Immature natural killer cell (primary cell): ENCODE data around the gene CX3CR1. TPM values are rescaled to one million over a fixed set of nuclear protein-coding genes. Genes with fewer than 3 reads are reported as not detected.
A peak's percentile ranks its signal among the peaks of the same experiment; 100 is the strongest.

Source experiments
- DNase-seq, 3 donors: peaks; one replicate each; pipeline ENCODE4 v3.0.0; 2022; ENCODE audit warnings: mixed read lengths in 1 of 3
- H3K27ac Mint-ChIP-seq, 6 donors: one replicate each; pipeline ENCODE4 v1.8.0; 2020; ENCODE audit warnings: mixed read lengths in 6 of 6, mild to moderate bottlenecking in 5 of 6, inconsistent platforms in 4 of 6, moderate library complexity in 3 of 6
- H3K27me3 Mint-ChIP-seq, 3 donors: one replicate each; pipeline ENCODE4 v1.8.0; 2020 to 2021; ENCODE audit warnings: low read depth in 3 of 3, mild to moderate bottlenecking in 3 of 3, mixed read lengths in 3 of 3, moderate library complexity in 3 of 3, inconsistent platforms in 1 of 3
- H3K36me3 Mint-ChIP-seq, 3 donors: one replicate each; pipeline ENCODE4 v1.8.0; 2020; ENCODE audit warnings: mixed read lengths in 3 of 3, inconsistent platforms in 2 of 3, mild to moderate bottlenecking in 2 of 3
- H3K4me1 Mint-ChIP-seq, 2 donors: one replicate each; pipeline ENCODE4 v1.8.0; 2020; ENCODE audit warnings: inconsistent platforms in 2 of 2, mild to moderate bottlenecking in 2 of 2, mixed read lengths in 2 of 2, moderate library complexity in 1 of 2
- H3K4me3 Mint-ChIP-seq, 5 donors: one replicate each; pipeline ENCODE4 v1.8.0; 2020; ENCODE audit warnings: mild to moderate bottlenecking in 5 of 5, mixed read lengths in 5 of 5, inconsistent platforms in 3 of 5, moderate library complexity in 3 of 5
- H3K9me3 Mint-ChIP-seq, 6 donors: one replicate each; pipeline ENCODE4 v1.8.0; 2020; ENCODE audit warnings: mild to moderate bottlenecking in 6 of 6, mixed read lengths in 6 of 6, inconsistent platforms in 4 of 6, moderate library complexity in 3 of 6
- polyA plus RNA-seq, 3 donors: library from polyadenylated mRNA; unstranded; fragments of 300-500 nt; fragmentation: Illumina TruSeq; gene quantifications; one replicate each; pipeline ENCODE4 v1.2.3, GENCODE V29; 2021

Gene CX3CR1
- polyA plus RNA-seq, 3 donors from 2014 or later, result 338 to 1,281 (median 522) TPM

DNA sequence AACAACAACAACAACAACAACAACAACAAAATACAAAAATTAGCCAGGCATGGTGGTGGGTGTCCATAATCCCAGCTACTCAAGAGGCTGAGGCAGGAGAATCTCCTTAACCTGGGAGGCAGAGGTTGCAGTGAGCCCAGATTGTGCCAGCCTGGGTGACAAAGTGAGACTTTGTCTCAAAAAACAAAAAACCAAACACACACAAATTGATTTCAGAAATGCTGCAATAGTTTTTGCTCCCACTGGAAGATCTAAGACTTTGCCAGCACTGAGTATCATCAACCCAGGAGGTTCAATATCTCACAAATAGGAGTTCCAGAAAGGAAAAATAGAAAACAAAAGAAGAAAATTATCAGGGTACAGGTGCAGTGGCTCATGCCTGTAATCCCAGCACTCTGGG lies 33.5 kb upstream of the CX3CR1 start:
- no peak overlapping the region for H3K4me3 Mint-ChIP-seq
- no peaks in the 10 kb centered on the region for H3K4me1 Mint-ChIP-seq
- no peak for DNase-seq
- H3K27ac Mint-ChIP-seq, result no peak overlapping the region
- H3K36me3 Mint-ChIP-seq, result peaks cover 7 to 13% (median 8%) of the 10 kb centered on the region in 3 donors
- H3K9me3 Mint-ChIP-seq, result peaks cover 0 to 10% (median 7%) of the 10 kb centered on the region in 6 donors
- H3K27me3 Mint-ChIP-seq, result peaks cover 4 to 5% (median 5%) of the 10 kb centered on the region in 3 donors

- Mint-ChIP-seq H3K4me3 (no peak overlapping the region), H3K27me3 (peaks cover 8 to 15% (median 10%) of the 10 kb centered on the region in 3 donors), H3K4me1 (no peaks in the 10 kb centered on the region), H3K36me3 (peaks cover 29 to 40% (median 36%) of the 10 kb centered on the region in 3 donors), H3K27ac (no peak overlapping the region), H3K9me3 (peaks cover 27 to 47% (median 37%) of the 10 kb centered on the region in 6 donors)
- no peak for DNase-seq
These were observed 22.3 kb upstream of the CX3CR1 start for GRCh38 chr3:39302178-39302577.

- peaks cover 29 to 31% (median 30%) of the 10 kb centered on the region in 3 donors for H3K36me3 Mint-ChIP-seq
- peaks cover 3 to 13% (median 4%) of the 10 kb centered on the region in 3 donors for H3K27me3 Mint-ChIP-seq
- DNase-seq, result no peak
- H3K27ac Mint-ChIP-seq, result no peak overlapping the region
- no peak overlapping the region for H3K4me3 Mint-ChIP-seq
- peaks cover 27 to 40% (median 36%) of the 10 kb centered on the region in 6 donors for H3K9me3 Mint-ChIP-seq
- no peaks in the 10 kb centered on the region for H3K4me1 Mint-ChIP-seq
These were observed 19.4 kb upstream of the CX3CR1 start for GRCh38 chr3:39299279-39299678.

GRCh38 chr3:39296197-39297077 lies 16.6 kb upstream of the CX3CR1 start:
- Mint-ChIP-seq H3K4me1 (peaks cover 6 to 8% of the 10 kb centered on the region in 2 donors), H3K36me3 (peaks cover 20 to 27% (median 24%) of the 10 kb centered on the region in 3 donors), H3K9me3 (peaks cover 15 to 29% (median 26%) of the 10 kb centered on the region in 6 donors), H3K27ac (no peak overlapping the region), H3K4me3 (no peak overlapping the region), H3K27me3 (peaks cover 6 to 8% (median 8%) of the 10 kb centered on the region in 3 donors)
- DNase-seq, result no peak

DNA sequence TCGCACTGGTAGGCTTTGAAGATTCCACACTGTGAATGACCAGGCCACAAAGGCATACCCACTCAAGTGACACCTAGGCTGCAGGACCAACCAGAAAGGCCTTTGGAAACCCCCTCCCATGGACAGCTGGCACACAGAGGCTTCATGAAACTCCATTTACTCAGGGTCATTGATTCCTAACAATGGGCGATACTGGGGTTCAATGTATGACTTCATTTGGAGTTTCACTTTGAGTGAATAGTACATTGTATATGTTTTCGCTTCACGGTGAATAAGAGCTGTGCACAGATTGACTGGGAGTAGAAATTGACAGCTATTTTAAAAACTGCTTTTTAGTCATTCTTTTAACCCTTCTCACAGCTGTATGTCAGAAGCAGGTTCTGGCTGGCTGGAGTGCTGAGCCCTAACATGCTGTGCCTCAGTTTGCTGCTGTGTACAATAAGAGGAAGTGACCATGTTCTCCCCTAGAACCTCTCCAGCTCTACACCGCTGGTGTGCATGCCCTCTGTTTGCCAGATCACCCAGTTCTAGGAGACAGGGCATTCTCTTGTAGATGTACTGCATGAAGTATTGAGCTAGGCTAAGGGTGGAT lies 15.4 kb upstream of the CX3CR1 start:
- Mint-ChIP-seq H3K4me1 (peaks cover 6 to 12% of the 10 kb centered on the region in 2 donors), H3K27ac (no peak overlapping the region), H3K27me3 (peaks cover 4 to 7% (median 7%) of the 10 kb centered on the region in 3 donors)

GRCh38 chr3:39294446-39295183 lies 14.8 kb upstream of the CX3CR1 start:
- Mint-ChIP-seq H3K4me3 (no peak overlapping the region), H3K4me1 (peaks cover 6 to 19% of the 10 kb centered on the region in 2 donors), H3K27ac (no peak overlapping the region)

More for the DNA sequence above, 15.4 kb upstream of the CX3CR1 start:
- no peak overlapping the region for H3K4me3 Mint-ChIP-seq
- peaks cover 14 to 16% (median 15%) of the 10 kb centered on the region in 3 donors for H3K36me3 Mint-ChIP-seq
- no peak for DNase-seq
- peaks cover 12 to 20% (median 16%) of the 10 kb centered on the region in 6 donors for H3K9me3 Mint-ChIP-seq

DNA sequence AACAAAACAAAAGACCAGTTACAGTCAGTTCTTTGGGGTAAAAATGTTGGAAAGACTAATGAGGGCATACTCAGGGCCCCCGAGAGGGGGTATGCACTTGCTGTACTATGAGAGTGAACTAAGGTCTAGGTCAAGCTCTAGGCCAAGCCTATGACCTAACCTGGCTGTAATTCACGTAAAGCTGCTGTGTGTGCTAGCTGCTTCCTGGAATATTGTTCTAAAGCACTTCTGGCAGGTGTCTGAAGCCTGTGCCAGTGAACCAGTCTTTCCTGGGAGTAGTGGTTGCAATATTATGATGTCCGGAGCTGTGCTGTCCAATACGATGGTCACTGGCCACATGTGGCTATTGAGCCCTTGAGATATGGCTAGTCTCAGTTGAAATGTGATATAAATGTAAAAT lies 13.1 kb upstream of the CX3CR1 start:
- no peaks in the 10 kb centered on the region for H3K36me3 Mint-ChIP-seq
- H3K27ac Mint-ChIP-seq, result no peak overlapping the region
- H3K27me3 Mint-ChIP-seq, result peaks cover 2 to 5% (median 2%) of the 10 kb centered on the region in 3 donors
- DNase-seq, result no peak
- peaks cover 18 to 36% of the 10 kb centered on the region in 2 donors for H3K4me1 Mint-ChIP-seq
- peaks cover 0 to 3% (median 0%) of the 10 kb centered on the region in 6 donors for H3K9me3 Mint-ChIP-seq
- no peak overlapping the region for H3K4me3 Mint-ChIP-seq

More at GRCh38 chr3:39294446-39295183, 14.8 kb upstream of the CX3CR1 start:
- Mint-ChIP-seq H3K36me3 (peaks cover 9% of the 10 kb centered on the region in 3 donors), H3K9me3 (peaks cover 6 to 14% (median 10%) of the 10 kb centered on the region in 6 donors), H3K27me3 (peaks cover 2 to 7% (median 2%) of the 10 kb centered on the region in 3 donors)
- no peak for DNase-seq

DNA sequence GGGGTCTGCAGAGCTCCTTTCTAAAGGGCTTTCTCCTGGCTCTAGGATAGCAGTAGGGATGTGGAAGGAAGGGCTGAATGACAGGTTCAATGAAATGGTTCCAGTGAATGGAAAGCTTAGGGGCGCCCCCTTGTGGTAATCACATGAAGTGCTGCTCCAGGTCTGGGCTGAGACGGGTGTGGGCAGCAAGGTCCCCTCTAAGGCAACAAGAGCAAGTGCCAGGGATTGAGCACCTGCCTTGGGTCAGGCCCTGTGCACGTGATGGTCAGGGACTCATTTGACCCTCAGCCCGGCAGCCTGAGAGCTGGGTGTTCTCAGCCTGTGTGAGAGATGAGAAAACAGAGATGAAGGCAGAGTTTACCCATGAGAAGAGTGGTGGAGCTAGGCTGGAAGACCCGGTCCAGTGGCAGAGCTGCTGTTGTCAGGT lies 12.1 kb upstream of the CX3CR1 start:
- peak; percentile 68 to 73 (median 70) for DNase-seq
- no peaks in the 10 kb centered on the region for H3K9me3 Mint-ChIP-seq
- H3K27ac Mint-ChIP-seq, result peak overlapping the region in 2 of 6 donors; percentile 1 to 82
- H3K36me3 Mint-ChIP-seq, result no peaks in the 10 kb centered on the region
- no peak overlapping the region for H3K4me3 Mint-ChIP-seq
- H3K4me1 Mint-ChIP-seq, result peaks cover 29 to 46% of the 10 kb centered on the region in 2 donors
- H3K27me3 Mint-ChIP-seq, result peaks cover 0 to 5% (median 2%) of the 10 kb centered on the region in 3 donors

- Mint-ChIP-seq H3K9me3 (no peaks in the 10 kb centered on the region), H3K4me1 (peaks cover 40 to 61% of the 10 kb centered on the region in 2 donors), H3K36me3 (no peaks in the 10 kb centered on the region), H3K27ac (peak overlapping the region in 3 of 6 donors; percentile 22 to 70 (median 27)), H3K27me3 (peaks cover 0 to 4% (median 2%) of the 10 kb centered on the region in 3 donors), H3K4me3 (no peak overlapping the region)
- DNase-seq, result no peak
These were observed 10.4 kb upstream of the CX3CR1 start for GRCh38 chr3:39290255-39290654.

DNA sequence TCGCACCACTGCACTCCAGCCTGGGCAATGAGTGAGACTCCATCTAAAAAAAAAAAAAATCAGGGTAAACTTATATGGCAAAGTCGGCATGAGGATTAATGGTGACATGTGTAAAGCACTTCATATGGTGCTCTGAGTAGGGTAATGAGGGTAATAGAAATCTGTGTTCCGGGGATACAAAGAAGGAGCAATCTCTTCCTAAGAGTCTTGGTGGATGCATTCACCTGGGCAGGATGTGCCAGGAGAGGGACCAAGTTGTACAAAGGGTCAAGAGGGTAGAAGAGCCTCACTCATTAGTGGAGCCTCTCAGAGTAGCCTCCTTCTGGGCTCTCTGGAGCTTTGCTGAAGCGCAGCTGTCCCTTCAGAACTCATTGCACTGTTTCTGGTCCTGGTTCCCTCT lies 9.3 kb upstream of the CX3CR1 start:
- H3K36me3 Mint-ChIP-seq, result no peaks in the 10 kb centered on the region

DNA sequence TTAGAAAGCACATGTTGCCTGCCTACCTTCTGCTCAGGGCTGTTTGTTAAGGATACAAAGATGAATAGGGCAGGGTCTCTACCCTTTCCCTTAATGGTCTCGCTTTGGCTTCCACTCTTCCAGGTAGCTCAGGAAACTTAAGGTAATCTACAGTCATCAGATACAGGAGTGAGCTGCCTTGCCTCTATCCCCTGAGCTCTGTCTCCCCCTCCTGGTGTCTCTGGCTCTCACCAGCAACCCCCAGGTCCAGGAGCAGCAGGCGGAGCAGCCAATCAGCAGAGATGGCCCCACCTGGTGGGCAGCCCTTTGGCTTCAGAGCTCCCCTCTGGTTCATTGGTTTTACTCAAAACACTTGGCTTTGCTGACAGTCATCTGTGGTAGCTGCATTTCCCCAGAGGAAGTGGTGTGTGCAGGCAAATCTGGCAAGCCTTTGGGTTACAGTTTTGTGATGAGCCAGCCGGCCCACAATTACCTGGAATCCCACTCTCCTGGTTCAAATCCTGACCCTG lies 8.5 kb upstream of the CX3CR1 start:
- H3K36me3 Mint-ChIP-seq, result no peaks in the 10 kb centered on the region
- peak; percentile 87 to 88 (median 87) for DNase-seq
- H3K27me3 Mint-ChIP-seq, result peaks cover 0 to 2% (median 2%) of the 10 kb centered on the region in 3 donors
- H3K4me1 Mint-ChIP-seq, result peaks cover 54 to 78% of the 10 kb centered on the region in 2 donors
- H3K27ac Mint-ChIP-seq, result peak overlapping the region; percentile 70 to 97 (median 83)
- H3K9me3 Mint-ChIP-seq, result no peaks in the 10 kb centered on the region
- peak overlapping the region in 4 of 5 donors; percentile 38 to 62 (median 43) for H3K4me3 Mint-ChIP-seq

More for the DNA sequence above, 9.3 kb upstream of the CX3CR1 start:
- H3K27me3 Mint-ChIP-seq, result peaks cover 0 to 4% (median 2%) of the 10 kb centered on the region in 3 donors
- peaks cover 50 to 72% of the 10 kb centered on the region in 2 donors for H3K4me1 Mint-ChIP-seq
- H3K4me3 Mint-ChIP-seq, result no peak overlapping the region
- H3K27ac Mint-ChIP-seq, result peak overlapping the region; percentile 47 to 81 (median 74)
- no peak for DNase-seq
- no peaks in the 10 kb centered on the region for H3K9me3 Mint-ChIP-seq

DNA sequence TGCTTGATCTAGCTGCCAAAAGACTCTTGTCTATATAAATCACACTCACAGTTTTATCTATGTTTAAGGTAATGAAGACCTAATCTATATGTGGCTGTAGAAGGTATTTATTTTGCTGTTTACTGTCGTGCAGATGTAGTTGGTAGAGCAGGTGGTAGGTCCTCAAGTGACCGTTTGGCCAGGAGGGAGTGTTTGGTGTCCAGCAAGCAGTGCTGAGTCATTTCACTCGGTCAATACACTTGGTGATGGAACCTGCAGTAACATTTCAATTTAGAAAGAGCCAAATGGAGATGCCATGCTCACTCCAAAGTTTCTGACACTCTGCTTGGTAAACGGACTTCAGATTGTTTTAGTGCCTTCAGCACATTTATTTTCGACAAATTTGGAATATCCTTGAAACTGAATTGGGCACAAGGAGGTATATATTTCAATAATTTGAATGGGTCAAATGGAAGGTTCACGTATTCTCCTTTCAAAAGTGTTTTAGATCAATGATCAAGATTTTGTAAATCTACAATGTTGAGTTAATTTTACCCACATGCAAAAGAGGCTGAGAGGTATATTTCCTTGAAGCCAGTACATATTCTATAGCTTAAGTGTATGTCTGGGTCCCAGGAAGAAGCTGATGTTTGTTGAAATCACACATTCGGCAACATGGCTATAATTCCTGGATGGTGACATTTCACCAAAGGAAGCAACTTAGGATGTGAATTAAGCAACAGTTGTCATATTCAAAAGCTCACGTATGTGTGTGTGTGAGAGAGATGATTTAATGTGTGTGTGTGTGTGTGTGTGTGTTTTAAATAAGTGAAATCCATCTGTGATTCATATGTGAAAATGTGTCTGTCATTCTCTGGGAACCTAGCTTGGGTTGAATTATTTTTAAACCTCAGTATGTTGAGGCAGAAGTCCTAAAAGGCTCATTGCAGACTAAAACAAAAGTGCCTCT lies 7.7 kb upstream of the CX3CR1 start:
- peaks cover 62 to 86% of the 10 kb centered on the region in 2 donors for H3K4me1 Mint-ChIP-seq
- H3K27ac Mint-ChIP-seq, result peak overlapping the region; percentile 70 to 97 (median 83)

More for the DNA sequence above, 7.7 kb upstream of the CX3CR1 start:
- no peaks in the 10 kb centered on the region for H3K9me3 Mint-ChIP-seq
- H3K4me3 Mint-ChIP-seq, result peak overlapping the region in 3 of 5 donors; percentile 14 to 43 (median 34)
- peaks cover 0 to 2% (median 2%) of the 10 kb centered on the region in 3 donors for H3K27me3 Mint-ChIP-seq
- no peaks in the 10 kb centered on the region for H3K36me3 Mint-ChIP-seq
- no peak for DNase-seq
